ENCODE measurements around the gene CRYL1. TPM values are rescaled to one million over a fixed set of nuclear protein-coding genes. Genes with fewer than 3 reads are reported as not detected.

Gene CRYL1
- polyA plus RNA-seq, 2 of the 4 experiments (the other 2 are of a cell fraction) = 4.1 to 17.4 TPM

DNA sequence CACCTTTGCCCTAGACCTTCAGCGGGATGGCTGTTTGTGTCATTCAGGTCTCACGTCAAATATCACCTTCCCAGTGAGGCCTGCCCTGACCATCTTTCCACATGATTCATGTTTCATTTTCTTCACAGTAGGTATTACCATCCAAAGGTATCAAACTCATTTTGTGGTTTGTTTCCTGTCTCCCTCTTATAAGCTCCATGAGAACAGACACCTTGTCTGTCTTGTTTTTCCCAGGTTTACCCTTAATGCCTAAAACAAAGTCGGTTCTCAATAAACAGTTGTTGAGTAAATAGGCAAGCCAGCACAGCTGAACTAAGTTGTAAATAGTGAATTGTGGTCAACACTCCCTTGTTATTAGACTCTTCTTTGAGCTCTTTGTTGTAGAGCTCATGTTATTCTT lies 170.9 kb downstream of the CRYL1 start:
- FAIRE-seq (no peak), DNase-seq (ENCODE audit: low read depth in 1 of 2, low spot score in 1 of 2) (no peak), ATAC-seq (no peak)
- TF ChIP-seq TFCP2L1 (CRISPR knock-in tag; IDR thresholded peaks at IDR 0.05) (no peak), CEBPB (IDR thresholded peaks at IDR 0.05) (no peak), TP53 (CRISPR knock-in tag; IDR thresholded peaks at IDR 0.05) (no peak), GATA3 (IDR thresholded peaks at IDR 0.05; ENCODE audit: borderline replicate concordance) (no peak), EHF (CRISPR knock-in tag; IDR thresholded peaks at IDR 0.05) (no peak), EHMT2 (IDR thresholded peaks at IDR 0.05; ENCODE audit: low read depth) (no peak), KDM5A (IDR thresholded peaks at IDR 0.05) (no peak), MAZ (IDR thresholded peaks at IDR 0.05; ENCODE audit: borderline replicate concordance, low read depth, low read length) (no peak), HOXB13 (CRISPR knock-in tag; IDR thresholded peaks at IDR 0.05; ENCODE audit: low read depth) (no peak), NPAS2 (CRISPR knock-in tag; IDR thresholded peaks at IDR 0.05; ENCODE audit: borderline replicate concordance) (no peak), RFX5 (IDR thresholded peaks at IDR 0.05) (no peak)
- TF ChIP-seq, protein P1, sequence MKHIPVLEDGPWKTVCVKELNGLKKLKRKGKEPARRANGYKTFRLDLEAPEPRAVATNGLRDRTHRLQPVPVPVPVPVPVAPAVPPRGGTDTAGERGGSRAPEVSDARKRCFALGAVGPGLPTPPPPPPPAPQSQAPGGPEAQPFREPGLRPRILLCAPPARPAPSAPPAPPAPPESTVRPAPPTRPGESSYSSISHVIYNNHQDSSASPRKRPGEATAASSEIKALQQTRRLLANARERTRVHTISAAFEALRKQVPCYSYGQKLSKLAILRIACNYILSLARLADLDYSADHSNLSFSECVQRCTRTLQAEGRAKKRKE (CRISPR knock-in tag; IDR thresholded peaks at IDR 0.05; ENCODE audit: low read depth) = no peak
- TF ChIP-seq, protein P2, sequence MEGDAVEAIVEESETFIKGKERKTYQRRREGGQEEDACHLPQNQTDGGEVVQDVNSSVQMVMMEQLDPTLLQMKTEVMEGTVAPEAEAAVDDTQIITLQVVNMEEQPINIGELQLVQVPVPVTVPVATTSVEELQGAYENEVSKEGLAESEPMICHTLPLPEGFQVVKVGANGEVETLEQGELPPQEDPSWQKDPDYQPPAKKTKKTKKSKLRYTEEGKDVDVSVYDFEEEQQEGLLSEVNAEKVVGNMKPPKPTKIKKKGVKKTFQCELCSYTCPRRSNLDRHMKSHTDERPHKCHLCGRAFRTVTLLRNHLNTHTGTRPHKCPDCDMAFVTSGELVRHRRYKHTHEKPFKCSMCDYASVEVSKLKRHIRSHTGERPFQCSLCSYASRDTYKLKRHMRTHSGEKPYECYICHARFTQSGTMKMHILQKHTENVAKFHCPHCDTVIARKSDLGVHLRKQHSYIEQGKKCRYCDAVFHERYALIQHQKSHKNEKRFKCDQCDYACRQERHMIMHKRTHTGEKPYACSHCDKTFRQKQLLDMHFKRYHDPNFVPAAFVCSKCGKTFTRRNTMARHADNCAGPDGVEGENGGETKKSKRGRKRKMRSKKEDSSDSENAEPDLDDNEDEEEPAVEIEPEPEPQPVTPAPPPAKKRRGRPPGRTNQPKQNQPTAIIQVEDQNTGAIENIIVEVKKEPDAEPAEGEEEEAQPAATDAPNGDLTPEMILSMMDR (IDR thresholded peaks at IDR 0.05) = no peak
- ChIA-PET CTCF (interaction anchor here (1.3 kb wide), 1 partner anchor 9 kb away, joined by 4 read pairs; no protein-coding TSS in a partner anchor), POLR2A (no interaction called here)
- no peak overlapping the region for H3K27ac ChIP-seq
- H3K4me1 ChIP-seq = peaks cover 11% of the 10 kb centered on the region
- no peak overlapping the region for H3K4me2 ChIP-seq
- no peaks in the 10 kb centered on the region for H3K9me3 ChIP-seq
- WGBS (ENCODE audit: missing lambda C conversion rate) = 82% methylated on average over 3 of the region's 3 CpGs
- no peak overlapping the region for H3K4me3 ChIP-seq

DNA sequence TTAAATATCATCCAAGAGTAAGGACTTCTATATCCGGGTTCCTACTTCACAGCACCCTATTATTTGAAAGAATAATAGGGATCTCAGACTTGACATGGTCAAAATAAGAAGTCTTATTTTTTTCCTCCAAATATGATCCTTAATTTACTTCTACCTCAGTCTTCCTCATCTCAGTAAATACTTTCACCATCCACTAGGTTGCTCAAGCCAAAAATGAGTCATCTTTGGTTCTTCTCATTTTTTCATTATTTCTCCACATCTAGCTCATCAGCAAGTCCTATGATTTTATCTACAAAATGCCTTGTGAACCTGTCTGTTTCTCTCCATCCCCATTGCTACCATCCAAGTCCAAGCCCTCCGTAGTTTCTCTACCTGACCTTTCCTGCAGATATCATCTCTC lies 171.7 kb downstream of the CRYL1 start:
- POLR2A ChIA-PET = no interaction called here
- Histone ChIP-seq H3K4me1 (peaks cover 3% of the 10 kb centered on the region; the same call in 1 of the 3 replicates), H3K4me3 (no peak overlapping the region), H3K9me3 (no peaks in the 10 kb centered on the region), H3K4me2 (no peak overlapping the region), H3K27ac (no peak overlapping the region)
- 0 out of 4 replicates have a peak, but pooled peaks of 1 of the 2 experiments have one; percentile 26 for TF ChIP-seq CEBPB (IDR thresholded peaks at IDR 0.05)
- TF ChIP-seq EHF (CRISPR knock-in tag; IDR thresholded peaks at IDR 0.05) = no peak
- TF ChIP-seq JUNB (IDR thresholded peaks at IDR 0.05) = no peak
- TF ChIP-seq FOSL2 (IDR thresholded peaks at IDR 0.05) = peak; percentile 35; the same call in 1 of the 2 replicates
- TF ChIP-seq FOSL2 (CRISPR knock-in tag; IDR thresholded peaks at IDR 0.05) = peak; percentile 37; the same call in 1 of the 2 replicates
- TF ChIP-seq, protein P3, sequence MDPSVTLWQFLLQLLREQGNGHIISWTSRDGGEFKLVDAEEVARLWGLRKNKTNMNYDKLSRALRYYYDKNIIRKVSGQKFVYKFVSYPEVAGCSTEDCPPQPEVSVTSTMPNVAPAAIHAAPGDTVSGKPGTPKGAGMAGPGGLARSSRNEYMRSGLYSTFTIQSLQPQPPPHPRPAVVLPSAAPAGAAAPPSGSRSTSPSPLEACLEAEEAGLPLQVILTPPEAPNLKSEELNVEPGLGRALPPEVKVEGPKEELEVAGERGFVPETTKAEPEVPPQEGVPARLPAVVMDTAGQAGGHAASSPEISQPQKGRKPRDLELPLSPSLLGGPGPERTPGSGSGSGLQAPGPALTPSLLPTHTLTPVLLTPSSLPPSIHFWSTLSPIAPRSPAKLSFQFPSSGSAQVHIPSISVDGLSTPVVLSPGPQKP (IDR thresholded peaks at IDR 0.05; ENCODE audit: low read depth, low read length) = no peak
- TF ChIP-seq, protein P4, sequence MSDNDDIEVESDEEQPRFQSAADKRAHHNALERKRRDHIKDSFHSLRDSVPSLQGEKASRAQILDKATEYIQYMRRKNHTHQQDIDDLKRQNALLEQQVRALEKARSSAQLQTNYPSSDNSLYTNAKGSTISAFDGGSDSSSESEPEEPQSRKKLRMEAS (IDR thresholded peaks at IDR 0.05) = no peak
- no peak for TF ChIP-seq HDAC2 (IDR thresholded peaks at IDR 0.05)
- CTCF ChIA-PET = interaction anchor here (1.3 kb wide), 1 partner anchor 10 kb away, joined by 4 read pairs; no protein-coding TSS in a partner anchor
- FAIRE-seq (no peak), DNase-seq (ENCODE audit: low read depth in 1 of 2, low spot score in 1 of 2) (no peak), ATAC-seq (no peak)
- WGBS (ENCODE audit: missing lambda C conversion rate) = 41% methylated on average over 2 of the region's 2 CpGs

Small RNA genes within 50 kb of the gene (small RNA-seq; reads per million reads assigned to genes)
- gene MIR4499 = 0 reads per million in 6 experiments

Other genes with a start within 250 kb of the CRYL1 start
- gene IFT88, start 41.3 kb upstream of the CRYL1 start, polyA plus RNA-seq (2011; rRNA removed) = 13.9 and 19.1 TPM in 2 replicates
- 13.1 to 13.2 TPM (median 13.2 TPM) in 3 replicates for gene IFT88, start 41.3 kb upstream of the CRYL1 start, polyA plus RNA-seq (2017; fragmentation: RNase III; extraction: RNeasy Plus Mini Kit Qiagen cat#74134 plus additional on column Dnase treatment)
- gene IL17D, start 177.8 kb upstream of the CRYL1 start, polyA plus RNA-seq (2011; rRNA removed) = 0.30 and 0.32 TPM in 2 replicates
- gene IL17D, start 177.8 kb upstream of the CRYL1 start, polyA plus RNA-seq (2017; fragmentation: RNase III; extraction: RNeasy Plus Mini Kit Qiagen cat#74134 plus additional on column Dnase treatment) = 0.38 to 0.67 TPM (median 0.44 TPM) in 3 replicates
- gene EEF1AKMT1, start 248.1 kb upstream of the CRYL1 start, polyA plus RNA-seq (2011; rRNA removed) = 9.1 and 10.0 TPM in 2 replicates
- 7.3 to 9.0 TPM (median 8.1 TPM) in 3 replicates for gene EEF1AKMT1, start 248.1 kb upstream of the CRYL1 start, polyA plus RNA-seq (2017; fragmentation: RNase III; extraction: RNeasy Plus Mini Kit Qiagen cat#74134 plus additional on column Dnase treatment)